ENCODE measurements around the gene PGC.
"Not testable (repeated sequence)": the region's sequence is repeated elsewhere in the genome, so short reads cannot be mapped to it uniquely, and the experiment has no call there.

Gene PGC

DNA sequence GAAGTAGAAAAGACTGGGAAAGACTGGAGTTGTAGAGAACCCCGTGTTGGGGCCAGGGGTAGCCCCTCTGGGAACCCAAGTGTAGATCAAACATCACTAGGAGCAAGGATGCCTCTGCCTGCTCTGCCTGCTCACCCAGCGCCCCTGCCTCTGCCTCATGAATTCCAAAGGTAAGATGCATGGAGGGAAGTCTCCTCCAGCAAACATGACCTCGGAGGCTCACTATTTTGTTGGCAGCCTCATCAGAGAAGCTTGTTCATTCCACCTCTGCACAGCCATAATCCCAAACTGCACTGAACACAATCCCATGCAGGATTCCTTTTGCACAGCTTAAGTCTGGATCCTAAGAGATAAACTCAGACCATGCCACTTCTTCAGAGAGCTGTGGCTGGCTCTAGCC lies 27.6 kb upstream of the PGC start:
- no peak for DNase-seq

- DNase-seq, result no peak
Measured at GRCh38 chr6:41771058-41771983, 24.1 kb upstream of the PGC start.

DNA sequence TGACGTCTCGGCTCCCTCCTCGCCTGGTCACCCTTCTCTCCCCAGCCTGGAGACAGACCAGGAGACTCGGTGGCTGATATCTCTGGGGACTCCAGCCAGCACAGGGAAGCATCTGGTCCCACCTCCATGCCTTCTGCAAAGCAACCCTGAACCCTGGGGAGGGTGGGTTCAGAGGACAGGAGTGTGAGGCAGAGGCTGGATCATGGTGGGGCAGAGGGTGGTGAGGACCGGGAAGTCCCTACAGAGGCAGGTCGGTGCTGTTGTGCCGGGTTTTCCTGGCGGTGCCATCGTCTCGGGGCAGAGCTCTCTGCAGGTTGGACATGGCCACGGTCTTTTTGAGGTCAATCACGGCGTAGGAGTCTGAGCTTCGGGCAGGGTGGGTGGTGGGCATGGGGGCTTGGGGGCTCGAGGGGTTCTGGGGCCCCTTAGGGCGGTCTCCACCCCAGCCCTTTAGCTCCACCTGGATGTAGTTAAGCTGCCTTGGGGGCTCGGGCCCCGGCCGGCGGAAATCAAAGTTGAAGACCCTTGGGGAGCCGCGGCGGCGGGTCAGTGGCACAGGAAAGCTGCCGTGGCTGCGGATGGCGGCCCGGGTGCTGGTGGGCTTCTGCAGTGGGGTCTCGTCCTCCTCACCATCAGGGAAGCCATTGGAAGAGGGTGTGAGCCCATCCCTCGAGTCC lies 23.3 kb upstream of the PGC start:
- DNase-seq, result no peak

GRCh38 chr6:41769376-41769775 lies 22.2 kb upstream of the PGC start:
- no peak for DNase-seq

- no peak for DNase-seq
Measured at GRCh38 chr6:41768545-41769308, 21.5 kb upstream of the PGC start.

GRCh38 chr6:41767112-41767833 lies 20.1 kb upstream of the PGC start:
- no peak for DNase-seq

DNA sequence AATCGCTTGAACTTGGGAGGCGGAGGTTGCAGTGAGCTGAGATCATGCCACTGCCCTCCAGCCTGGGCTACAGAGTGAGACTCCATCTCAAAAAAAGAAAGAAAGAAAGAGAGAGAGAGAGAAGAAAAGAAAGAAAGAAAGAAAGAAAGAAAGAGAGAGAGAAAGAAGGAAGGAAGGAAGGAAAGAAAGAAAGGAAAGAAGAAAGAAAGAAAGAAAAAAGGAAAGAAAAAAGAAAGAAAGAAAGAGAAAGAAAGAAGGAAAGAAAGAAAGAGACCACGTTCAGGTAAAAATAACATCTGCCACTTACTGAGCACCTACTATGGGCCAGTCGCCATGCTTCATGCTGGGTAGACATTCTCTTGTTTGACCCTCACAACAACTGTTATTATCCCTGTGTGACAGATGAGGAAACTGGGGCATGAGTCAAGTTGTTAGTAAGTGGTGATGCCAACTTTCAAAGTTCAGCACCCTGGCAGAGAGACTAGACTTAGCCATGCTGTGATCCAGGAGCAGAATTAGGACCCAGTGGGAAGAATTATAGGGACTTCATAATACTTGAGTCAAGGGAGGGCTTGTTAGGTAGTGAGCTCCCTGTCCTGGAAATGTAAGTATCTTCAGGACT lies 19.0 kb upstream of the PGC start:
- DNase-seq, result not testable (repeated sequence)

DNA sequence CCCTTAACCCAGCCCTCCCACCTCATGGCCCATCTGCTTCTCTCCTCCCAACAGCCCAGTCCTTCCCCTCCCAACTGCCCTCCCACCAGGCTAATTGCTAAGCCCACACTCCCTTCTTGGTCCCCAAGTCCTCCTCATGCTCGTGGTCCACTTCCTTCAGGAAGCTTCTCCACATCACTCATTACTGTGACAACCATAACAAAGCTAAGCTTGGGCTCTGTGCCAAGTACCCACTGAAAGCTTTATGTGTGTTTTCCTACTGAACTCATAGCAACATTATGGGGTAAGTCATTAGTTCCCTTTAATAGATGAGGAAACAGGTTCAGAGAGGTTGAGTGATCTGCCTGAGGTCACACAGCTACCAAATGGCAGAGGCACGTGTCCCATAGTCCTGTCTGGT lies 16.3 kb upstream of the PGC start:
- no peak for DNase-seq

DNA sequence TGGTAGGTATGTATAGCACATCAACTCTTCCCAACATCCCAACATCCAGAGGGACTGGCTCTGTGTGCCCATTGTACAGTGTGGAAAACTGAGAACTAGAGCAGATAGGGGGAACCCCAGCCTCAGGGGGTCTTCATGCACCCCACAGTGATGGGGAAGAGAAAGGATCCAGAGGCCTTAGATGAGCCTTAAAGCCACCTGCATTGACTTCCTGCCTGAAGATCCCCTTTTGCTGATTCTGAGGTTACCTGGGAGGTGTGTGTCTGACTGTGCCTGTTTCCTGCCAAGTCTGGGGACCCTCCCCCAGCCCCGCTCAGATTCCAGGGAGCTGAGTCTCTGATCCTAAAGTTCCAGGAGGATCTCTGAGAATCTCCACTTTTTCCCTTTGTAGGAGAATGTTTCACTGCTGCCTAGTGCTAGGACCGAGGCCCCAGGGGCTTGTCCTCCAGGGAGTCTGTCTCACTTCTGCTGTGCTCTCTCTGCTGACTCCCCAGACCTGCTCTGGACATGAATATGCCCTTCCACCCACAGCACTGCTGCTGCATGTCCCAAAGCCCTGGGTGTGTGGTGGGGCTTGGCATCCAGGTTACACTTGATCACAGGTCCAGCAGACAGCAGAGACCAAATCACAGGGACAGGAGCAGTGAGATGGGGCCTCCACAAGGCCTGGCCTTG lies 12.8 kb upstream of the PGC start:
- DNase-seq, result no peak

DNA sequence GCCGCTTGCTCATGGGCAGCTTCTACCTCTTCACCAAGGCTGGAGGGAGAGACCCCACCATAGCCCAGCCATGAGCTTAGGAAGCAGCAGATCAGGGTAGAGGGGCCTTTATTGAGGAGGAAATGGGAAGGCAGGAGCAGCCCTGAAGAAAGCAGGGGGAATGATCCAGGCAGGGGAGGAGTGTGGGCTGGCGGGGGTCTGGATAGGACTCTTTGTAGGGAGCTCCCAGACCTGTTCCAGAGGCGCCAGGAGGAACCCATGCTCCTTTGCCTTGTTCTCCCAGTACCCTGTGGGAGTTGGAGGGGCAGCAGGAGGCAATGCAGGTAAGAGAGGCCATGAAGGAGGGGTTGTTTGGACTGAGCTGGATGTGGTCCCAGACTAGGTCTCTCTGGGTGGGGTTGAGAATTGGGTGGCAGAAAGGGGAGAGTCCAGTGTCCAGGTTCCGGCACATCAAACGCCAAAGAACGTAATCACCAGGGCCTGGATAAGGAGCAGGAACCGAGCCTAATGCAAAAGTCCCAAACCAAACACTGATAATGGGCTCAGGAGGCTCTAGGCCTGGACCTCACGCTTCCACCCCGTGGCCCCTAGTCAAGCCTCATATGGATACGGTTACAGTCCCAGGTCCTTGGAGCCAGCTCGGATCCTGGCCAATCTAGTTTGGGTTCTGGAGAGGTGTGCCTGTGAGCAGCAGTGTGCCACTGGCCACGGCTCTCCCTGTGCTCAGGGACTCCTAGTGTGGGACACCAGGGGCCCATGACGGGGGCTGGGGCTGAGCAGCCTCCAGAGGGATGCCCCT lies 12.1 kb upstream of the PGC start:
- no peak for DNase-seq

GRCh38 chr6:41758641-41759035 lies 11.4 kb upstream of the PGC start:
- DNase-seq, result no peak

GRCh38 chr6:41757931-41758640 lies 10.9 kb upstream of the PGC start:
- DNase-seq, result no peak

- no peak for DNase-seq
Measured at GRCh38 chr6:41757271-41757670, 10.1 kb upstream of the PGC start.

- DNase-seq, result no peak
Measured at GRCh38 chr6:41756354-41756753, 9.2 kb upstream of the PGC start.

DNA sequence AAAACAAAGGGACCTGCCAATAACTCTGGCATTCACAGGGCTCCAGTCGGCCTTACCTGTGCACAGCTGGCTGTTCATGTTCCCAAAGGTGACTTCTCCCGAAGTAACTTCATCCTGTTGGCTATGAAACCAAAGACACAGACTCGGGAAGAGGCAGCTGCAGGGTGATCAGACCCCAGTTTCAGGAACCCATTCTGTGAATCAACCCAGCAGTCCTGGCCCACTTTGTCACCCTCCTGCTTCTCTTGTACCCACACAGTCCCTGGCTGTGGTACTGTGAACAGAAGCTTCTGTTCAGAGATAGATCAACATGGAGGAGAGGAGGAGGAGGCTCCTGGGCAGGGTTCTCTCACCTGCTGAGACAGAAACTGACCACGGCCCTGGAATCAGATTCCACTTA lies 8.7 kb upstream of the PGC start:
- no peak for DNase-seq

GRCh38 chr6:41750374-41750773 lies 3.2 kb upstream of the PGC start:
- no peak for DNase-seq

GRCh38 chr6:41748542-41748941 lies 1.3 kb upstream of the PGC start:
- DNase-seq, result no peak

DNA sequence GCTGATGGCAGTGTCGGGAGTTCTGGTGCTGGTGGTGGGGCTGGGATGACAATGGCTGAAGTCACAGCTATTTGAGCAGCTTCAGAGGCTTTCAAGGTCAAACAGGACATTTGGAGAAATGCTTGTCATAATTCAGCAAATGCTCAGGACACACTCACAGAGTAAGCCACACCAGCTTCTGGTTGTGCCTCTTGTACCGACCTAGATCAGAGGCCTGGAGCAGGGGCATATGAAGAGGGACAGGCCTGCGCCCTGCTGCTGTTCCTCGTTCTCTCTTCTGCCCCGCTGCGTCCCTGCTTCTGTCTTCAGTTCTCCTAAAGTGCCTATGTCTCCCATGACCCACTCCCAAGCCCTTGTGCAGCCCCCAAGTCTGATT lies 893 bp upstream of the PGC start:
- DNase-seq, result no peak

- no peak for DNase-seq
Measured at GRCh38 chr6:41746107-41746506, 1.1 kb downstream of the PGC start.

- no peak for DNase-seq
Measured at GRCh38 chr6:41744236-41744787, 2.9 kb downstream of the PGC start.

Measured in NCI-H774 (cell line).